C4-2B (cell line): ENCODE measurements around the gene STAP2.

Experiments
- CTCF ChIP-seq: fragments of 450-650 bp; conservative IDR thresholded peaks from 2 replicates; pipeline ENCODE4 v1.5.1; 2017; ENCODE audit warnings: mild to moderate bottlenecking
- ZFX ChIP-seq: fragments of 450-650 bp; IDR thresholded peaks from 2 replicates; pipeline ENCODE4 v1.6.1; 2017

- TF ChIP-seq CTCF (no peak), ZFX (peak; percentile 62; the same call in 1 of the 2 replicates)
Measured at GRCh38 chr19:4343370-4344307, 5.0 kb upstream of the STAP2 start, which contains the start of gene MPND.
